Stimulated activated CD8-positive, alpha-beta memory T cell treated with anti-CD3 and anti-CD28 coated beads, Interleukin-7, amount 100 ng/mL, for 1 hour (primary cell): ENCODE data around the gene SLC35F1.
"Not testable (repeated sequence)": the region's sequence is repeated elsewhere in the genome, so short reads cannot be mapped to it uniquely, and the experiment has no call there.

Experiments used
- DNase-seq, 2 donors: peaks; one replicate each; pipeline ENCODE4 v3.0.0-alpha.2; 2020; ENCODE audit warnings: low read depth in 2 of 2

The SLC35F1 gene

DNA sequence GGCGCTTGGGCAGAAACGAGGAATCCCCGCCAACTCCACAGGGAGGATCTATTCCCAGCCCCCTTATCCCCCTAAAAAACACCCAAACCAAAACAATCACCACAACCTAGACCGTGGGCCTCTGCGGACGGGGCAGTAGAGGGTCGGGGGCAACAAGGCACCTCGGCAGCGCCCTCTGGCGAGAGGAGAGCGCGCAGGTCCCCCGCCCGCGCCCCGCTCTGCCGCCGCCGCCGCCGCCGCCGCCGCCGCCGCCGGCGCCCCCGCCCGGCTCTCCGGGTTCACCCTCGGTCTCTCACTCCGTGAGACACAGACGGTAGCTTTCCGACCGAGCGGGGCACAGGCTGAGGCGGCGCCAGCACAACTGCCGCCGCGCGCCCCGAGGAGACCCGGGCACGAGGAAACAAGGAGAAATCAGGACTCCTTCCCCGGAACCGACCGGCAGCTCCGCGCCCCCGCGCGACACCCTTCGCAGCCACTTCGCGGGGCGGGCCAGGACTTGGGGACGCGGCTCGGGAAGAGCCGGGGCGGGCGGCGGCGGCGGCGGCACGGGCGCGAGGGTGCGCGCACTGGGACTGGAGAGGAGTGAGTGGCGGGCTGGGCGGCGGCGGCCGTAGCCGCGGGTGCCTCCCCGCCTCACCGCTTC is at the start of gene SLC35F1:
SLC35F1 (plus strand) TSS at position 307 of the 643 bp plus-strand sequence.
- DNase-seq: no peak

DNA sequence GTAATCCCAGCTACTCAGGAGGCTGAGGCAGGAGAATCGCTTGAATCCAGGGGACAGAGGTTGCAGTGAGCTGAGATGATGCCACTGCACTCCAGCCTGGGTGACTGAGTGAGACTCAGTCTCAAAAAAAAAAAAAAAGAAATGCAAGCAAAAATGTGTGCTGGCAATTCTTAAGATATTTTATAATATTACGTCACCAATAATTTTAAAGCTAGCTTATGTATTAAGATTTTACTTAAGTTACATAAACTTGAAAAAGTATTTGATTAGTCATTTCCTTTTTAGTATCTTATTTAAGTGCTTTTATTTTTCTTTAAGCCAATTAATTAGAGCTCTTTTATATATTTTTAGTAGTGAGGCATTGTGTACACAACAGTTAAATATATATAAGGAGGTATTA is 48.5 kb upstream of the SLC35F1 start:
- DNase-seq: not testable (repeated sequence)

DNA sequence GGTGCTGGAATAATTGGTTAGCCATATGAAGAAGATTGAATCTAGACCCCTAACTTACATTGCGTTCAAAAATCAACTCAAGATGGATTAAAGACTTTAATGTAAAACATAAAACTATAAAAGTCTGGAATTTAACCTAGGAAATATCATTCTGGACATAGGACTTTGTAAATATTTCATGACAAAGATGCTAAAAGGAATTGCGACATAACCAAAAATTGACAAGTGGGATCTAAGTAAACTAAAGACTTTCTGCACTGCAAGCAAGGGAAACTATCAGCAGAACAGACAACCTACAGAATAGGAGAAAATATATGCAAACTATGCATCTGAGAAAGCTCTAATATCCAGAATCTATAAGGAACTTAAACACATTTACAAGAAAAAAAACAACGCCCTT is 45.5 kb upstream of the SLC35F1 start:
- no peak for DNase-seq

DNA sequence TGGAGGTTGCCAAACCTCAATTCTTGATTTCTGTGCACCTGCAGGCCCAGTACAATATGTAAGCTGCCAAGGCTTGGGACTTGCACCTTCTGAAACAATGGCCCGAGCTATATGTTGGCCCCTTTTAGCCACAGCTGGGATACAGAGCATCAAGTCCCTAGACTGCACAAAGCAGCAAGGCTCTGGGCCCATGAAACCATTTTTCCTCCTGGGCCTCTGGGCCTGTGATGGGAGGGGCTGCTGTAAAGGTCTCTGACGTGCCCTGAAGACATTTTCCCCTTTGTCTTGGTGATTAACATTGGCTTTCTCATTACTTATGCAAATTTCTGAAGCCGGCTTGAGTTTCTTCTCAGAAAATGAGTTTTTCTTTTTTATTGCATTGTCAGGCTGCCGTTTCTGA is 40.5 kb upstream of the SLC35F1 start:
- DNase-seq: no peak

DNA sequence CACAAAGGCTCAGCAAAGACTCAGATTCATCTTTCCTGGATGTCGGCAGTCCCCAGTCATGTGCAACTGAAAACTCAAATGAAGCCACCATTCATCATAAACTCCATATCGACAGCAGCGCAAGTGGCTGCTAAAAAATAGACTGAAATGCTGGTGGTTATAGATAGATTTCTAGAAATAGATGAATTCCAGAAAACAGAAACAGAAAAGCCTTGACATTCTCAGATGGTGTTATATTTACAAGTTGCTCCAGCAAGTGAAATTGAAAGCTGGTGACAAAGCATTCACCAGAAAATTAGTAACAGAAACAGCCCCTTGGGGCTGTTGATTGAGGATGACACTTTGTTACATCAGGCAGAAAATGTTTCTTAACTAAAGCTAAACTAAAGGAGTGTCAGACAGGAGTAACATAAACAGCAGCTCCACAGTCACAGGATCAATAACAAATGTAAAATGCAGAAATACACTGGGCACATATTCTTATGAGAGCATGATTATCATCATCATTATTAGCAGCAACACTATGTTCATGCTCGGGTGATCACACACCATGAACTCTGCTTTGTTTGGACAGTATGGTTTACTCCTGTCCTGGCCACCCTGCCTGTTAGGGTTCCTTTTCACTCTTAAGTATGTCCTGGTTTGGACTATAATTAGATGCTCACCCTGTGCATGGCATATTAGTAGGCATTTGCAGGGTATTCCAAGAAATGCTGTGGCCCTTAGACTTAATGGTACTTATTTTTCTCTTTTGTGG is 36.4 kb upstream of the SLC35F1 start:
- no peak for DNase-seq

DNA sequence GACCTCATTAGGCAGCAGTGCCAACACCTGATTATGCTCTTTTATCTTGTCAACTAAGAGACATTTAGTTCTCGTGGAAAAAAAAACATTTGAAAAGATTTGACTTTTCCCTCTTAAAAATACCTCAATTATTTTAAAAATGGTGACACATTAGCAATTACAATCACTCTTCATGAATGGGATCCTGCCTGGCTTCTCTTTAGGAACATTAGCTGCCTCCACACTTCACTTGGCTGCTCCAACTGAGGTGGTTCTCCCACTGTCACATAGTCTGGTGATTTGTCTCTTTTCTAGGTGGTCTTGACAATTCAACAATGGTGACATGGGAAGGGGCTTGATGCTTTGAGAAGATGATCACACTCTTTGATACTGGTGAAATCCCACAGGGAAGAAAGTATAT is 26.2 kb upstream of the SLC35F1 start:
- no peak for DNase-seq

DNA sequence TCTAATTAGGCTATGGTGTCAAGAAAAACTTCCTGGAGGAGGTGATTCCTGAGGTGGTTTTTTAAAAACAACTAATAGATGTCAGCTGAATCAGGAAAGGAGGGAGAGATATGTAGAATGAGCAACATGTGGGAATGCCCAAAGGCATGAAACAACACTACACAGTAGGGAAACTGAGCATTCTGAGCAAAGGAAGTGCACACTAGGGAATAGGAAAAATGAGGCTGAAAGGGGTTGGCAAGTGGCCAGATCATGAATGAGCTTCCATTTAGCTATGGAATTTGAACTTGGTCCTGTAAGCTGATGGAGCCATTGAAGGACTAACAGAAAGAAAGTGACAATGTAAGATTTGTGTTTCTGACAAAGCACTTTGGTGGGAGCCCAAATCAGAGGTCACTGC is 16.9 kb upstream of the SLC35F1 start:
- no peak for DNase-seq

DNA sequence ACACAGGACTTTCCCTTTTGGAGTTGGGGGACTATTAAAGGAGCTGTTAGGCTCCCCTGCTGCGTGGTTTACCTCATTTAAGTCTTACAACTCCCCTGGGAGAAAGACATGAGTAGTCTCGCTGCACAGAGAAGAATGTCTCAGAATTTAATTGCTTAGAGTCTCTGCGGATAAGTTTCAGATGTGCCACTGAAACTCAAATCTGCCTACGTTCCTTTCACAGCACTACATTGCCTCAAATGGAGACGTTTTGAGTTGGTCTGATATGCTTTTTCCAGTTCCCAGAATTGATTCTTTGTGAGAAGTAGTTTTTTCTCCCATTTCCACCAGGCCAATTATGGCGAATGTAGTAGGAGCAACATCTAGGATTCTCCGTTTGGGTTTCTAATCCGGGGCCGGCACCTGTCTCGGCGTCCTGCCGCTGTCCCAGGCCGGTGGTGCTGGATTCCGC is 532 bp upstream of the SLC35F1 start:
- no peak for DNase-seq

DNA sequence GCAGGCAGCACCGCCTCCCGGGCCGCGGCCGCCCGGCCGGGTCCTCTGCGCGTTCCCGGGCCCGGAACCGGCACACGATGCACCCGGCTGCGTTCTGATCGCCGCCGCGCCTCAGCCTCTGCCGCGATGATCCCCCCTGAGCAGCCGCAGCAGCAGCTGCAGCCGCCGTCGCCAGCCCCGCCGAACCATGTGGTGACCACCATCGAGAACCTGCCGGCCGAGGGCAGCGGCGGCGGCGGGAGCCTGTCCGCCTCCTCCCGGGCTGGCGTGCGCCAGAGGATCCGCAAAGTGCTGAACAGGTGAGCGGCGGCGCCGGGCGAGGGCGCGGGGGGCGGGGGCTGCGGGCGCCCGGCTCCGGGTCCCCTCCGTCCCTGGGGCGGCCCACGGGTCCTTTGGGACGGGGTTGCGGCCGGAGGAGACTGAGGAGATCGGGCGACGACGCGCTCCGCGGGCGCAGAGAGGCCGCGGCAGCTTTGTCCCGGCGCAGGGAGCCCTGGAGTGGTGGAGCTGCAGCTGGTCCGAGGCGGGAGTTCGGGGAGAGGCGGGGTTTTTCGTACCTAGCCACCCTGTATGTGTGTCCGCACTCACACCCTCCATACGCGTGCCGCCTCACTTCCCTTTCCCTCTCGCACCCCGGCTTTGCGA is 659 bp downstream of the SLC35F1 start:
- no peak for DNase-seq

DNA sequence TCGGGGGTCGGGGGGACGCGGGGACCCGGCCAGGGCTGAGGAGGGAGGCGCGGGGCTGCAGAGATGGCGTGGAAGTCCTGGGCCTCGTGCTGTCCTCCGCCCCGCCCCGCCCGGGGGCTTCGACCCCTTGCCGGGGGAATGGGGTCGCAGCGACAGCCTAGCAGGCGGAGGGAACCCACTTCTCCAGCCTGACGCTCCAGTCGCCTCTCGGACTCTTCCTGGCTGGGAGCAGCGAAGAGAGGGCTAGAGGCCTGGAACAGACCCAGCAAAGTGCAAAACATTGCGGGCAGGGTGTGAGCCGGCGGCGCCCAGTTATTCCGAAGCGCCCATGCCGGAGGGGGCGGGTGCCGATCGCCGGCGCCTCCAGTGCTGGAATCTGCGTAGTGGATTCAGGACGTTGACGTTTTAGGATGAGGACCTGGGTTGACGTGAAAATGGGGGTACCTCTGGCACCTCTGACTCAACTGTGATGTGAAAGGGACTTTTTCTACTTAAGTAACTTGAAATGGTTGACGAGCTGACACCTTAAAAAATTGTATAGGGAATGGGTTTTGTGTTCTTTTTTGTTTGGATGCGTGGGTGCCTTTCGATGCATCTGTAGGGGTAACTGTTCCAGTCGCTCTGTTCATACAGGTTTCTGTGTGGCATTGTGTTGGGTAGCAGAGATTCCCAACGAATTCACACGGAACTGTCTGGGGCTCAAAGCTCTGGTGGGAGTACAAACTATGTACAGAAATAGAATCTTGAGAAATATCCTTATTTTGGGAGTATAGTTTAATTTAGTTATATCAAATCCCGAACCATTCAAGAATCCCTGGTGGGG is 1.4 kb downstream of the SLC35F1 start:
- no peak for DNase-seq

DNA sequence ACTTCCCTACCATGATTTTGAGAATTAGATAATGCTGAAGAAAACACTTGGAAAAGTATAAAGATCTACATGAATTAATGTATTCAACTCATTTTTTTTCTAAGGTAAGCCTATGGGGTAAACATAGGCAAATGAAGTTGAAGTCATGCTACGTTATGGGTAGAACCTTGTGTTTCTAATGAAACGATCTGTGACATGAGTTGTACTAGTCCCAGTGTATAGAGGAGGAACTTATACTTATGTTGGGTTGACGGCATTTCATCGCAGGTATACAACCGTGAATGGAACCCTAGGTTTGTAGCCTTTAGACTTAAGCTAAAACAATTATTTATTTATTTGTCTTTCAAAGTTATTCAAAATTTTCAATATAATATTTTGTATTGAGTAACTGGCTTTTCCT is 2.6 kb downstream of the SLC35F1 start:
- no peak for DNase-seq

DNA sequence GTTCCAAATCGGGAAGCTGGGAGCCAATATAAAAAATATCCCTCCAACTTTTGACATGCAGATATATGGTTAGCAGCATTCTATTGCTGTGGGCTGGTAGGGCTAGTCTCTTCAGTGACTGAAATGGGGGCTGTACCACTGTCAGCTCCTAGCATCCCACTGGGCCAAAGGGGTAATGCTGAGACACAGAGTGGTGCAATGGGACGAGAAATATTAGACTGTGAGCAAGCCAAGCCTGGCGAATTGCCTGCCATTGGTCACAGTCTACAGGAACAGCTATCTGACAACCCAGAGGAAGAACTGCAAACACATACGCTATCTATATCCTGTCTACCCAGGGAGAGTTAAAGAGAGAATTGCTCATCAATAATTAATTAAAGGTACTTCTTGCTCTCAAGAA is 3.5 kb downstream of the SLC35F1 start:
- DNase-seq: no peak

DNA sequence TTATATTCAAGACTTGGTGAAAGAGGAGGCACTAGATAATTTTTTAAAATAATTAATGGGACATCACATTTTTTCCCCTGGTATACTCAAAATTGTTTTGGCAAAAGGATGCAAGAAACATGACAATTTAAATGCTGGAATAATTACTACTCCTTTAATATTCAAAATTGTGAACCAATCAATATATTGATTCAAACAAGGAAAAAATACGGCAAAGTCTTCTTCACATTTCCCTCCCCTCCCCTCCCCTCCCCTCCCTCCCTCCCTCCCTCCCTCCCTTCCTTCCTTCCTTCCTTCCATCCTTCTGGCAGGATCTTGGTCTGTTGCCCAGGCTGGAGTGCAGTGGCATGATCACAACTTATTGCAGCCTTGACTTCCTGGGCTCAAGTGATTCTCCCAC is 4.1 kb downstream of the SLC35F1 start:
- no peak for DNase-seq

DNA sequence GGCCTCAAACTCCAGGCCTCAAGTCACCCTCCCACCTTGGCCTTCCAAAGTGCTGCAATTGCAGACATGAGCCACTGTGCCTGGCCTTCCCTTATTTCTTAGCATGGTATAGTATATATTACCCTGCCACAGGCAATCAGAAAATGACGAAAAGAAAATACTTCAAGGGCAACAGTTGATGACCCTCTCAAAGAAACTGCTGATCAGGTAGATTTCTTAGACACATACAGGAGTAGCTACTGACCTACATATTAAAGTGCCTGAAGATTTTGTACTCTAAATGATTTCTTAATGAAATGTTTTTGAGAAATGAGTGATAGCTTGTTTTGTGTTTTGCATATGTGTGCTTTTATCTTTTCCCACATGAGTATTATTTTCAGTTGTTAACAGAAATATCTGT is 4.6 kb downstream of the SLC35F1 start:
- DNase-seq: no peak

DNA sequence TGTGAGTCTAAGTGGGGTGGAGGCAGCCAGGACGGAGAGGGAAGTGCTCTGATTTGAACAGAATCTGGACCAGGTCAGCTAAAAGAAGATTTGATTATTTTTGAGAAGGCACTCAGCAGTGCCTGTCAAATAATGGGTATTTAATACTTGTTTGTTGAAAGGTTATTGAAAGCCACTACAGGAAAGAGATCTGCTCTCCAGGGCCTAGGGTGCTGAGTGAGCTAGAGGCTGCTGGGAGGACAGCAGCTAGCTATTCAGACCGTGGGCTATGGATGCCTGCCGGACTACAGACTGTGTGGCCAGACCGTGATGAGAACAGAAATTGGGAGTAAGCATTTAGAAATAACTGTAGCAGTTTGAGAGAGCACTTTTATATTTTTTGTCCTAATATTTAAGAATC is 8.8 kb downstream of the SLC35F1 start:
- no peak for DNase-seq

DNA sequence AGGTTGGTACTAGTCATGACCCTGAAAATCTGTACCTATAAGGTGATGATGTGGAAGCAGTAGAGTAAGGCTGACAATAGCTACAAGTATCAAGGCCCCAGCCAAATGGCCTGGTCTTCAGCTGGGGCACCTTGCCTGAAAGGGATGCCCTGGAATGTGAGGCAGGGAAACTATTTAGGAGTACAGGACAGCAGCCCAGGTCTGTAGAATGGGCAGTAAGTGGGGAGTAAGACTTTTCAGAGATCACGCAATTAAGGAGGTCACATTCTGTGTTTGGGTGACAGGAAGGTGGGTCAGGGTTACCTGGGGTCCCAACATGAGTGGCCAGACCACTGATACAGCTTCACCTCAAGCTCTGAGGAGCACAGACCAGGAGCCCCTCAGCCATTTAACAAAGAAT is 9.4 kb downstream of the SLC35F1 start:
- no peak for DNase-seq

DNA sequence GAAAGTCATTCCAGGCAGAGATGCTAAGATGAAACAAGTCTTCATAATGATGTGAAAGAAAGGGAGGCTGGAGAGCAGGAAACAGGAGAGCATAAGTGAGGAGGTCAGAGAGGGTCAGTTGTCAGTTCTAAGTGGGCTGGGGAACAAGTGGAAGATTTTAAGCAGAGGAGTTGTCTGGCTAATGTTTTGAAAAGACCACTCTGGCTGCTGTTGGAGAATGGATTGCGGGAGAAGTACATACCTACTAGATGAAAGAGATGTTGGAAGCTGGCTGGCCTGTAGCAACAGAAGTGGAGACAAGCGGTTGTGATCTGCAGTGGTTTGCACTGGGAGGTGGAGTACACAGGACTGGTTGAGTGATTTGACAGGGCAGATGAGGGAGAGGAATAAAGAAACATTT is 10.1 kb downstream of the SLC35F1 start:
- DNase-seq: no peak

DNA sequence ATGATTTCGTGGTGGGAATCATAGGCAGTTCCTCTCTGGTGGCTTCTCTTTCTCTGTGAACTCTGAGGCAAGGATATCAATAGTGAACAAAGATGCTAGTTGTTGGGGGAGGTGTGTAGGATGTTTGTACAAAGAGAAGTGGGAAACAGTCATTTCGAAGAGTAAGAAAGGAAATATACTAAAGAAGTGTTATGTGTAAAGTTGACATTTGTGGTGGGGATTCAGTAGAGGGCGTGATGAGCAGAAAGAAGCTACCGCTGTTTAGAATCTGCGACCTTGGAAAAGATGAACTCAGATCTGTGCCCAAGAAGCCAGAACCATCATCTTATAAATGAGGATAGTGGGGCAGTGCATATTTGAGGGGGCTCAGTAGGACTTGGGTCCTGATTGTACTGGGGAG is 11.4 kb downstream of the SLC35F1 start:
- no peak for DNase-seq

DNA sequence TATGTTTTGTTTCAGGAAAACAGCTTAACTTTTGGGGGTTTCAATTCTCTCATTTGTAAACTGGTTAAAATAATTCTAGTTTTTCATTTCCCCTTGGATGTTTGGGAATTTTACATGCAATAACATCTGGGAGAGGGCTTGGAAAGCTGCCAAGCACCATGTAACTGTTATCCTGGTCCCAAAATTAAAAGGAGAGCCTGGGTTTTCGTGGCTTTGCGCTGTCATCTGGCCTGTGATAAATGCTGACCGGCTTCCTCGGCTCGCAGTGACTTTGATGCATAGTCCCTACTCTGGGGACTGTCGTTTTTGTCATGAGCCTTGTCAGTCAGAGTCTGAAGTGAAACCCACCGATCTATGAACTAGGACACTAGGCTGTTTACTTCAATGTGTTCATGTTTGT is 12.2 kb downstream of the SLC35F1 start:
- DNase-seq: no peak

DNA sequence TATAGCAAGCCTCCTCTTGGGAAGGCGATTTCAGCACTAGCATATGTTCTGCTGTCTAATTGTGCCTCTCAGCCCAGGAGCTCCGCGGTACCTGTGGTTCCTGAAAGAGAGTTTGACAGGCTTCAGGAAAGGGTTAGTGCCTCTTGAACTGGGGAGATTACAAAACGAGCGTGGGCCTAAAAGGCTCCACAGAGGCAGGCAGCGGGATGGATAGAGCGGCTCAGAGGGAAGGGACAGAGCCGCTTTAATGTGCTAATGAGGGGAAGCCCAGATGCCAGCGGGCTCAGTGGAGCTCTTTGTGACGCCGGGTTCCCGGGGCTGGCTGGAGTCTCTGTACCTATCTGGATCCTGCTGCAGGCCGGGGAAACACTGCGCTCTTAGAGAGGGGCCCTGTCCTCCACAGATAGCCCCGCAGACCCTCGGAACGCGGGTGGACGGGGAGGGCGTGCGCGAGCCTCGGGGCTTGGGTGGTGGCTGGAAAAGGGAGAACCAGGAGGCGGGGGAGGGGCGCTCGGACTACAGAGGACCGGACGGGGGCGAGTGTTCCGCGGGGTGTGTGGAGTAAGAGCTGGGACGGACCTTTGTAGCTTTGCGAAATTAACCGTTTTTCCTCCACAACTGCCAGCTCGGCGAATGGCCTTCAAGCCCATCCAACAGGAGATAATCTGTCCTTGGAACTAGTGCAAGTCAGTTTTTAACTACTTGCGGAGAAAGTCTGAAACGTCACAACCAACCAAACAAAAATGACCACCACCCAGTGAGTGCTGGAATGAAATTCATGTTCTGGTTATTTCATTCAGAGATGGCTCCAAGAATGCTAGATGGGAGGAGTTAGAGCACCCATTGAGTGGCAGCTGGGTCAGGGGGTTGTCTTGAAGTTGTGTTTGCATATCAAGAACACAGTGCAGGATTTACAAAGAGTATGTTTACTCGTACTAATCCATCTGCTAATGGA is 13.0 kb downstream of the SLC35F1 start:
- no peak for DNase-seq

DNA sequence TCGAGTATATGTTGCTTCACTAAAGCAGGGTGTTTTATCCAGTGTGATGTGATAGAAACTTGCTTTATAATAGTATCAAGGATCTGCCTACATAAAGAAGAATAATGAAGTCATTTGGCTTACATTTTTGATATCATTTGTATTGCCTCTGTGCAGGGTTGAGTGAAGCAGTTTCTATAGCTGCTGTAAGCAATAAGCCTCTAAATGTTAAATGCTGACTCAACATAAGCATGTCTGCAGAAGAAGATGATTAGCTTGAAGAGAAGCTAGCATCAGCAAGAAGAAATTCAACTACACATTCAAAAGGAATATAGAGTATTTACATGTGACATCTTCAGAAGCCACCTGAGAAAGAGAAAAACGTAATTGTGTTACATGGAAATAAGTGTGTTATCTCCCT is 17.6 kb downstream of the SLC35F1 start:
- DNase-seq: no peak
